ENCODE measurements around the gene RPS6KB2.
"Not testable (repeated sequence)": the region's sequence is repeated elsewhere in the genome, so short reads cannot be mapped to it uniquely, and the experiment has no call there.

RPS6KB2 gene

DNA sequence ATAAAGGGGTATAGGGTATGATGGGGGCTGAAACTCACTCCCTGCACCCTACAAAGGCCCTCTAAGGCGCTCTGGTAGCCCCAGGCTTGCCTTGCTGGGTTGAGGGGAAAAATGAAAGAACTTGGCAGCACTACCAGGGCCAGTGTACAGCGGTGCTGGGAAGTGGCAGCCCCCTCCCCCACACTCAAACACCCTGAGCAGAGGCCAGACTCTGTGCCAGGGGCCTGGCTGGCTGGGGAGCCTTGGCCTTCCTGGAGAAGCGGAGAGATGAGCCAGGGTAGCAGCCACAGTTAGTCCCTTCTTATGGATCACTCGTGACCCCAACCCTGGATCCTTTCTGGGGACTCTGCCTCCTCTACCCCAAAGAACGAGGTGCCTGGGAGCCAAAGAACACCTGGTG lies 38.1 kb downstream of the RPS6KB2 start:
- DNase-seq (ENCODE audit: low spot score in 2 of 2) (no peak), ATAC-seq (replicated peaks; ENCODE audit: extremely low read depth, poor library complexity, severe bottlenecking) (no peak)
- Mint-ChIP-seq H3K27me3 (no peaks in the 10 kb centered on the region), H3K27ac (ENCODE audit: low read depth) (no peak overlapping the region), H3K9me3 (no peaks in the 10 kb centered on the region), H3K4me3 (peak overlapping the region; percentile 86), H3K36me3 (ENCODE audit: insufficient read depth) (peaks cover 8% of the 10 kb centered on the region), H3K4me1 (peaks cover 31% of the 10 kb centered on the region)

DNA sequence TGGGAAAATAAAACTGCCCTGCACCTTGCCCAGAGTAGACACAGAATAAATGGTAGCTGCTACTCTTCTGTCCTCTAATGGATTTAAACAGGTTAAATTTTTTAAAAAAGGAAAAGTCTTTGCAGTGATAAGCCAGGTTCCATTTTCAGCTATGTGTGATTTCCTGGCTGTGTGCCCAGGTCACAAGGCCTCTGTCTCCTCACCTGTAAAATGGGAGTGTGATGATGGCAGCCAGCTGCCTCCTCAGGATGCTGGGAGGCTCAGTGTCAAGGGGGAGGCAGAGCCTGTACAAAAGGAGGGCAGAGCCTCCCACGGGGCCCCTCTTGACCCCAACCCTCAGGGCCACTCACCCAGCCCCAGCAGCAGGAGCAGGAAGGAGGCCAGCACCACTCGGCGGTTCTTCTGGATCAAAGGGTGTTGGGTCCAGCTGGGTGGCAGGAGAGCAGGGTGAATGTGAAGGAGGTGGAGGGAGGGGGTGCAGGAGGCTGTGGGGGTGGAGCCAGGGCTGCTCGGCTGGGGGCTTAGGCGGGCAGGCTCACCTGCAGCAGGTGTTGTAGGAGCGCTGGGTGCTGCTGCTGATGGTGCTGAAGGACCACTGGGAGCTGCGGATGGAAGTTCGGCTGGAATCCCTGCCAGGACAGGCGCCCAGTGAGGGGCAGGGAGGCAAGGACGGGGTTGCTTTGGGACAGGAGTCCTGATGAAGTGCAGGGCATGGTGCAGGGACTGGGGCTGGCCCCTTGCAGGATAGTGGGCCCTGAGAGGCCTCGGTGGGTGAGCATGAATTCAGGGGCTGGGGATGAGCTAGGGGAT lies 38.9 kb downstream of the RPS6KB2 start:
- no peak for DNase-seq (ENCODE audit: low spot score in 2 of 2)
- H3K27ac Mint-ChIP-seq (ENCODE audit: low read depth): peak overlapping the region; percentile 61
- peak overlapping the region; percentile 86 for H3K4me3 Mint-ChIP-seq
- H3K4me1 Mint-ChIP-seq: peaks cover 31% of the 10 kb centered on the region
- peaks cover 8% of the 10 kb centered on the region for H3K36me3 Mint-ChIP-seq (ENCODE audit: insufficient read depth)
- no peaks in the 10 kb centered on the region for H3K27me3 Mint-ChIP-seq
- H3K9me3 Mint-ChIP-seq: no peaks in the 10 kb centered on the region
- ATAC-seq (replicated peaks; ENCODE audit: extremely low read depth, poor library complexity, severe bottlenecking): no peak

DNA sequence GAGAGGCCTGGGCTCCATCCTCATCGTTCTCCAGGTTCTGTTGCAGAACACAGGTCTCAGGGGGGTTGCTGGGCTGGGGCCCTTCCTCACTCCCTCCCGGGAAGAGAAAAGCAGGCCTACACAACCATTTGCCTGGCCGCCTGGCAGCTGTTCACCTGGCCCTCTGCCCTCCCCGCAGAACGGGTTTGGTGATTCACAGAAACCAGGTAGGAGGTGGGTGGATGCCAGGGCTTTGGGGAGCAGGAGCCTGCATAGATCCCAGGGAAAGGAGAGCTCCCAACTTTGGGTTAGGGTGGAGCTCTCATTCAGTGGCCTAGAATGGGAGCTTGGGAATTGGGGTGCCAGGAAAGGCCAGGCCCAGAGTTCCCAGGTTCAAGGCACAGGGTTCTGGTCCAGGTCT lies 39.8 kb downstream of the RPS6KB2 start:
- H3K27ac Mint-ChIP-seq (ENCODE audit: low read depth): peak overlapping the region; percentile 61
- DNase-seq (ENCODE audit: low spot score in 2 of 2): no peak
- ATAC-seq (replicated peaks; ENCODE audit: extremely low read depth, poor library complexity, severe bottlenecking): no peak
- no peaks in the 10 kb centered on the region for H3K9me3 Mint-ChIP-seq
- H3K4me1 Mint-ChIP-seq: peaks cover 31% of the 10 kb centered on the region
- H3K36me3 Mint-ChIP-seq (ENCODE audit: insufficient read depth): peaks cover 8% of the 10 kb centered on the region
- H3K4me3 Mint-ChIP-seq: peak overlapping the region; percentile 86
- no peaks in the 10 kb centered on the region for H3K27me3 Mint-ChIP-seq

DNA sequence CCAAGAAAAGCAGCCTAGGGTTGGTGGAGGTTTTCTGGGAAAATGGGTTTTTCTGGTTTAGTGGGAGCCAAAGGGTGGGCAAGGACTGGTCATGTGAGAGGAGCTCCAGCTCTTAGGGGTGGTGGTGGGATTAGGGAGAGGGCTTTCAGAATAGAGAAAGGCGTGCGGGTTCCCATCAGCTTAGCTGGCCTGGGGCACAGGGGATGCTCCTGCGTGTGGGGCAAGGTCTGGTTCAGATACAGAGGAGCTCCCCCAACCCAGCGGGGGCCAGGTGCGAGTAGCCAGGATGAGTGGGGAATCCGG lies 40.1 kb downstream of the RPS6KB2 start:
- H3K4me1 Mint-ChIP-seq: peaks cover 31% of the 10 kb centered on the region

DNA sequence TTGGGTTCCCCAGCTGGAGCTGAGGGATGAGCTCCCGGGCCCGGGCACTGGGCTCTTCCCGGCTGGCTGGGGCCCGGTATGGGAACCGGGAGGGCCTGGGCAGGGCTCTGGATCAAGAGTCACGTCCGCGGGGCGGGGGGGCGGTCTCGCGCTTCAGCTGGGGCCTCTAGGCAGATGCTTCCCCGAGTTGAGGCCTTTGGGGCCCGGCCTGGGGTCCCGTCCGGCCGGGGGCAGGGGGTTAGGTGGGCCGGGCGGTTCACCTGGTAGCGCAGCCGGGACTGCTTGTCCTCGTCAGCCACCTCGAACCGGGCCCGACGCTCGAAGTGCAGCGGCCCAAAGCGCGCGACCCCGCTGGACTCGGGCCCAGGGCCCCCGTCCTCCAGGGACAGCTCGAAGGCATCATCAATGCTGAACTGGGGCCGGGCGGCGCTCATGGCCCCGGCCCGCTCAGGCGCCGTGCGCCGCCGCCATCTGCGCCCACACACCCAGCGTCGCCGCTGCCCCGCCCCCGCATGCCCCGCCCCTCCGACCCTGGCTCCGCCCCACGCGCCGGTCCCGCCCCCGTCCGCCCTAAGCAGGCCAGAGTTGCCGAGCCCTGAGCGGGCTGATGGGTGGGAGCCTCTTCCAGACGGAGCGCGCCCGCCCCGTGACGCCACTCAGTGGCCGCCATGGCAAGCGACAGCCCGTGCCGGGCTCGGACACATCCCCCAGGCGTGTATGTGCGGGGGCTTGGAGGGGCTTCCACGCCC lies 40.6 kb downstream of the RPS6KB2 start, which contains the start of gene TMEM134:
TMEM134 (minus strand) TSS at position 493 of the 749 bp plus-strand sequence; CDS start at position 434, 59 bp downstream.
- peak; percentile 70 to 83 for DNase-seq (ENCODE audit: low spot score in 2 of 2)
- Mint-ChIP-seq H3K36me3 (ENCODE audit: insufficient read depth) (peaks cover 8% of the 10 kb centered on the region), H3K27me3 (no peaks in the 10 kb centered on the region), H3K4me3 (peak within 1 kb of the TSS; percentile 86), H3K9me3 (no peaks in the 10 kb centered on the region), H3K4me1 (peaks cover 31% of the 10 kb centered on the region), H3K27ac (ENCODE audit: low read depth) (peak within 1 kb of the TSS; percentile 61)
- peak; percentile 73 for ATAC-seq (replicated peaks; ENCODE audit: extremely low read depth, poor library complexity, severe bottlenecking)

More for the DNA sequence above, 40.1 kb downstream of the RPS6KB2 start:
- peak overlapping the region; percentile 61 for H3K27ac Mint-ChIP-seq (ENCODE audit: low read depth)
- peak overlapping the region; percentile 86 for H3K4me3 Mint-ChIP-seq
- no peaks in the 10 kb centered on the region for H3K9me3 Mint-ChIP-seq
- H3K27me3 Mint-ChIP-seq: no peaks in the 10 kb centered on the region
- peaks cover 8% of the 10 kb centered on the region for H3K36me3 Mint-ChIP-seq (ENCODE audit: insufficient read depth)
- DNase-seq (ENCODE audit: low spot score in 2 of 2) (no peak), ATAC-seq (replicated peaks; ENCODE audit: extremely low read depth, poor library complexity, severe bottlenecking) (no peak)

DNA sequence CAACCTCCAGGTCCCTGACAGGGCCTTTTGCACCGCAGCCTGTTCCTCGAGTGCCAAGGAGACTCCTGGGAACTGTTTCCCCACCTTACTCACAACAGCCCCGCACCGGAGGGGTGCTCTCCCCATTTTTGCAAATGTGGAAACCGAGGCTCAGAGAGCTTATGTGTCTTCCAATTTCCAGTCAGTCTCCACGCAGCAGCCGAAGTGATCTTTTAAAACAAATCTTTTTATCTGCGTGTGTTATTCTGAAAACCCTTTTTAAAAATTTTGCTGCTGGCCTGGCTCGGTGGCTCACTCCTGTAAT lies 41.2 kb downstream of the RPS6KB2 start:
- no peak for DNase-seq (ENCODE audit: low spot score in 2 of 2)
- Mint-ChIP-seq H3K9me3 (no peaks in the 10 kb centered on the region), H3K27ac (ENCODE audit: low read depth) (peak overlapping the region; percentile 32), H3K4me1 (peaks cover 31% of the 10 kb centered on the region), H3K27me3 (no peaks in the 10 kb centered on the region), H3K36me3 (ENCODE audit: insufficient read depth) (peaks cover 8% of the 10 kb centered on the region), H3K4me3 (peak overlapping the region; percentile 86)
- no peak for ATAC-seq (replicated peaks; ENCODE audit: extremely low read depth, poor library complexity, severe bottlenecking)

DNA sequence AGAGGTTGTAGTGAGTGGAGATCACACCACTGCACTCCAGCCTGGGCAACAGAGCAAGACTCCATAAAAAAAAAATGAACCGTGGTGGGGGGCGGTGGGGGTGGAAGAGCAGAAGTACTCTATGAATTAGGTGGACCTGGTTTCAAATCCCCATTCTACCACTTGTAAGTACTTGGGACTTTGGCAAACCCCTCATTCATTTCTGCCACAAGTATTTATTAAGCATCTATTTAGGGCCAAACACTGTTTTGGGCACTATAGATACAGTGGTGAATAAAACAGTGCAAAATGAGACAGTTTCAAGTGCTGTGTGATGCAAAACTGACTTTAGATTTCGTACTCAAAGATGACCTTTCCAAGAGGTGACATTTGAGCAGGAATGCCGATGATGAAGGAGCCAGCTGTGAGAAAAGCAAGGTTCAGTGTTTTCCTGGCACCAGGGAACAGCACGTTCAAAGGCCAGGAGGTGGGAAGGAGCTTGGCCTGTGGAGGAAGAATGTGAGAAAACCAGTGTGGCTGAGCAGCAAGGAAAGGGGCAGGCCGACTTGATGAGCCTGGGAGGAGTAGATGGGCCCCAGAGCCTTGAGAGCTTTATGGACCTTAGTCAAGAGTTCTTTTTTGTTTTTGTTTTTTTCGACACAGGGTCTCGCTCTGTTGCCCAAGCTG lies 42.2 kb downstream of the RPS6KB2 start:
- Mint-ChIP-seq H3K9me3 (no peaks in the 10 kb centered on the region), H3K36me3 (ENCODE audit: insufficient read depth) (peaks cover 8% of the 10 kb centered on the region), H3K4me3 (peak overlapping the region; percentile 86), H3K4me1 (peaks cover 22% of the 10 kb centered on the region), H3K27me3 (no peaks in the 10 kb centered on the region), H3K27ac (ENCODE audit: low read depth) (no peak overlapping the region)
- ATAC-seq (replicated peaks; ENCODE audit: extremely low read depth, poor library complexity, severe bottlenecking) (no peak), DNase-seq (ENCODE audit: low spot score in 2 of 2) (no peak)

DNA sequence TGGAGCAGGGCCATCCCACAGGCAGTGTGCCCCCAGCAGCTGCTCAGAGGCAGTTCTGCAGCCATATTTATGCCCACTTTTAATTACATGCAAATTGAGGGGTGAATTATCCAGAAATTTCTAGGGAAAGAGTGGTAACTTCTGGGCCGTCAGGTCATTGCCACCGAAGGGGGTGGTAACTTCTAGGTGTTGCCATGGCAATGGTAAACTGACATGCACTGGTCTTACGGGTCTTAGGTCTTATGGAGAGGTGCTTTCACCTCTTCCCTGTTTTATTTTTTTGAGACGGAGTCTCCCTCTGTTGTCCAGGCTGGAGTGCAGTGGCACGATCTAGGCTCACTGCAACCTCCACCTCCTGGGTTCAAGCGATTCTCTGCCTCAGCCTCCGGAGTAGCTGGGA lies 44.6 kb downstream of the RPS6KB2 start:
- Mint-ChIP-seq H3K4me3 (no peak overlapping the region), H3K27ac (ENCODE audit: low read depth) (no peak overlapping the region), H3K4me1 (peaks cover 8% of the 10 kb centered on the region), H3K9me3 (no peaks in the 10 kb centered on the region), H3K36me3 (ENCODE audit: insufficient read depth) (peaks cover 6% of the 10 kb centered on the region), H3K27me3 (no peaks in the 10 kb centered on the region)
- no peak for DNase-seq (ENCODE audit: low spot score in 2 of 2)
- ATAC-seq (replicated peaks; ENCODE audit: extremely low read depth, poor library complexity, severe bottlenecking): no peak

DNA sequence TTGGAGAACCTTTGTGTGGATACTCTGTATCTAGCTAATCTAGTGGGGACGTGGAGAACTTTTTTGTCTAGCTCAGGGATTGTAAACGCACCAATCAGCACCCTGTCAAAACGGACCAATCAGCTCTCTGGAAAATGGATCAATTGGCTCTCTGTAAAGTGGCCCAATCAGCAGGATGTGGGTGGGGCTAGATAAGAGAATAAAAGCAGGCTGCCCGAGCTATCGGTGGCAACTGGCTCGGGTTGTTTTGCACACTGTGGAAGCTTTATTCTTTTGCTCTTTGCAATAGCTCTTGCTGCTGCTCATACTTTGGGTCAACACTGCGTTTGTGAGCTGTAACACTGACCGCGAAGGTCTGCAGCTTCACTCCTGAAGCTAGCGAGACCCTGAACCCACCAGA lies 48.4 kb downstream of the RPS6KB2 start:
- not testable (repeated sequence) for H3K9me3 Mint-ChIP-seq; ATAC-seq (replicated peaks; ENCODE audit: extremely low read depth, poor library complexity, severe bottlenecking); H3K36me3 Mint-ChIP-seq (ENCODE audit: insufficient read depth); DNase-seq (ENCODE audit: low spot score in 2 of 2); H3K27ac Mint-ChIP-seq (ENCODE audit: low read depth); H3K27me3 Mint-ChIP-seq; H3K4me3 Mint-ChIP-seq; H3K4me1 Mint-ChIP-seq

DNA sequence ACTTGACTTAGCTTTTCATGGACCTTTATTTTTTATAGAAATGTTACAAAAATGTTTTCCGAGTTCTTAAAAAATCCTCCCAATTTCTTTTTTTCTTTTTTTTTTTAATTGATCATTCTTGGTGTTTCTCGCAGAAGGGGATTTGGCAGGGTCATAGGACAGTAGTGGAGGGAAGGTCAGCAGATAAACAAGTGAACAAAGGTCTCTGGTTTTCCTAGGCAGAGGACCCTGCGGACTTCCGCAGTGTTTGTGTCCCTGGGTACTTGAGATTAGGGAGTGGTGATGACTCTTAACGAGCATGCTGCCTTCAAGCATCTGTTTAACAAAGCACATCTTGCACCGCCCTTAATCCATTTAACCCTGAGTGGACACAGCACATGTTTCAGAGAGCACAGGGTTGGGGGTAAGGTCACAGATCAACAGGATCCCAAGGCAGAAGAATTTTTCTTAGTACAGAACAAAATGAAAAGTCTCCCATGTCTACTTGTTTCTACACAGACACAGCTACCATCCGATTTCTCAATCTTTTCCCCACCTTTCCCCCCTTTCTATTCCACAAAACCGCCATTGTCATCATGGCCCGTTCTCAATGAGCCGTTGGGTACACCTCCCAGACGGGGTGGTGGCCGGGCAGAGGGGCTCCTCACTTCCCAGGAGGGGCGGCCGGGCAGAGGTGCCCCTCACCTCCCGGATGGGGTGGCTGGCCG lies 49.2 kb downstream of the RPS6KB2 start:
- not testable (repeated sequence) for H3K27ac Mint-ChIP-seq (ENCODE audit: low read depth); DNase-seq (ENCODE audit: low spot score in 2 of 2); ATAC-seq (replicated peaks; ENCODE audit: extremely low read depth, poor library complexity, severe bottlenecking); H3K27me3 Mint-ChIP-seq; H3K36me3 Mint-ChIP-seq (ENCODE audit: insufficient read depth); H3K4me1 Mint-ChIP-seq; H3K4me3 Mint-ChIP-seq; H3K9me3 Mint-ChIP-seq

DNA sequence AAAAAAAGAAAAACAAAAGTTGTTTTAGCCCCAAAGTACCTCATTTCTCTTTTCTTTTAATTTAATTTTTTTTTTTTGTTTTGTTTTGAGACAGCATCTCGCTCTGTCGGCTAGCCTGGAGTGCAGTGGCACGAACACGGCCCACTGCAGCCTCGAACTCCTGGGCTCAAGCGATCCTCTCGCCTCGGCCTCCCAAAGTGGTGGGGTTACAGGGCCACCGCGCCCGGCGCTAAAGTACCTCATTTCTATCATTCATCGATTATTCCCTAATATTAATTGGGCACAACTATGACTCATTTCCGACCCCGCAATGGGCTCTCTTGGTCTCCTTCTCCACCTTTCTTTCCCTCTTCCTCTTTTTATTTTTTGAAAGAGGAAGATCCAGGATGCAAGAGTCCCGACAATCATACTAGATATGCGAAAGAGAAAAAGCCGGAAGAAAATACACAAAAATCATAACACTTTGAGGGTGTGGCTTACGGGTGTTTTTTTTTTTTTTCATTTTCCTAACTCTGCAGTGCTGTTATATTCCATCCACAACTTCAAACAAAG lies 54.1 kb downstream of the RPS6KB2 start:
- Mint-ChIP-seq H3K4me3 (peak overlapping the region; percentile 92), H3K36me3 (ENCODE audit: insufficient read depth) (peaks cover 32% of the 10 kb centered on the region), H3K27me3 (no peaks in the 10 kb centered on the region), H3K27ac (ENCODE audit: low read depth) (peak overlapping the region; percentile 95), H3K9me3 (no peaks in the 10 kb centered on the region), H3K4me1 (peaks cover 50% of the 10 kb centered on the region)
- ATAC-seq (replicated peaks; ENCODE audit: extremely low read depth, poor library complexity, severe bottlenecking): peak; percentile 8
- no peak for DNase-seq (ENCODE audit: low spot score in 2 of 2)
